Measurements from ENCODE around the gene CEP41.

CEP41 gene

GRCh38 chr7:130440527-130441365, at the start of gene CEP41:
TSS of gene CEP41 (minus strand) at chr7:130441016. CDS start at chr7:130440966, 50 bp downstream.
- peak; percentile 81 for DNase-seq

GRCh38 chr7:130490311-130490791, 49.5 kb upstream of the CEP41 start:
- DNase-seq = no peak

DNA sequence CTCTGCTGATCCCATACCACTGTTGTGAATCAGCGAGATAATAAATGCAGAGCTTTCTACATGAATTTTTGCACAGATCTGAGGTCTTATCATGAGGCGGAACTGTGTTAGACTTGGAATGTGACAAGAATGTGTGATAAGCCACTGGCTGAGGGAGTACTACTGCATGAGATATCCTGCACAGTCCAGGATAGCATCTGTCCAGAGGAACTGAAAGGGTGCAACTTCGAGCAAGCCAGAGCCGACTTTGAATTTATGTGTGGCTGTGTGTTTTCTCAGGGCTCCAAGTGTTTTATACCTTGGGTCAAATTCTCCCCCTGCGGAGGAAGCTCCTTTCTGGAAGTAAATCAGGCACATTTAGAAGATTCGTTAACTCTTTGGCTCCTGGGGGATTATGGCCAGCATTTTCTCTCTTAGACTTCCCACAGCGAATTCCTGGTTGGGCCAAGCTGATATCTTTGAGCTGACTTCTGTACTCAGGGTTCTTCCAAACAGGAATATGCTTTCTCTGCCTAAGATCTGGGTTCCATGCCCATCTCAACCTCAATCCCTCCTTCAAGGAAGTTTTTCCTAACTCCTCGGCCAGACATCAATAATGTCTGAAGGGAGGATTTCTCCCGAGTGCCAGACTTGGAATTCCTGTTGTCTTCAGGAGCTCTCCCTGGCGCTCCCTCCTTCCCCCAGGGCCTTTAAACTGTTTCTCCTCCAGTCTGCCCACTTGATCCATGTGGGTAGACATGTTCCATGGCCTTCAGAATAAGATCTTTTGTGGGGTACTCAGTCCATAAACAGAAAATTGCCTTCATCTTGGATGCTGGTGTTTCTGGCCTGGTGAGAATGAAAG, 48.5 kb upstream of the CEP41 start:
- DNase-seq = no peak

- DNase-seq = no peak
These were observed 47.8 kb upstream of the CEP41 start for GRCh38 chr7:130488392-130489139.

DNA sequence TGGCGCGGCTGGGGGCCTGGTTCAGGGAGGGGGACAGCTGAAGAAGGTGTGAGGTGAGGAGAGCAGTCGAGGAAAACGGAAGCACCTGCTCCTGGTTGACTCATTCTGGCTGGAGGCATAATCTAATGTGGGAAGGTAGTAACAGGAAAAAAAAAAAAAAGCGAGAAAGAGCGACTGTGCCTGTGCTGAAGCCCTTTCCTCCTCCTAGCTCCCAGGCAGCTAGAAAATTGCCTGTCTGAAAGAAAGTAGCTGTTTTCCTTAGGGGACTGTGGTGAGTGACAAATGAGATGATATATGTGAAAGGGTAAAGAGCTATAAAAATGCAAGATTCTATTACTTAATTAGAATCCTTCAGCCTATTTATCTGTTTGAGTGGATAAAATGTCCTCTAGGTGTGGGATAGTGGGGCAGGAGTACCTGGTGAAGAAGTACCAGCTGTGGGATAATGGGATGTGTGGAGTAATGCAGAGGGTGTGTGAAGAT, 46.2 kb upstream of the CEP41 start:
- no peak for DNase-seq

- no peak for DNase-seq
These were observed 45.5 kb upstream of the CEP41 start for GRCh38 chr7:130486114-130486953.

DNA sequence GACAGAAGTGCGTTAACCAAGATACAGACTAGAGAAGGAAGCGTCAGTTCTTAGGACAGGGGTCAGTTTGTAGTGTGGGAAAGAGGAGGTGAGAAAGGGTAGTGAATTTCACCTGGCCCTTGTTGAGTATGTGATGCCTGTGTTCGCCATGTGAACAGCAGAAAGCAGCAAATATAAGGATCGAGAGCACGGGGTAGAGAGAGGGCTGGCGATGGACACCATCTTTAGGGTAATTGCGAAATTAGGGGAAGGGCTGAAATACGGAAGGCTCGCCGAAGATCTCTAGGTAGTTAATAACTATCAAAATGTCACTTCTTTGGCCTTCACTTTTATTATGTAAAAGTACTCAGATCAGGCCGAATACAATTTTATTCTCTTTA, 44.9 kb upstream of the CEP41 start:
- DNase-seq = no peak

DNA sequence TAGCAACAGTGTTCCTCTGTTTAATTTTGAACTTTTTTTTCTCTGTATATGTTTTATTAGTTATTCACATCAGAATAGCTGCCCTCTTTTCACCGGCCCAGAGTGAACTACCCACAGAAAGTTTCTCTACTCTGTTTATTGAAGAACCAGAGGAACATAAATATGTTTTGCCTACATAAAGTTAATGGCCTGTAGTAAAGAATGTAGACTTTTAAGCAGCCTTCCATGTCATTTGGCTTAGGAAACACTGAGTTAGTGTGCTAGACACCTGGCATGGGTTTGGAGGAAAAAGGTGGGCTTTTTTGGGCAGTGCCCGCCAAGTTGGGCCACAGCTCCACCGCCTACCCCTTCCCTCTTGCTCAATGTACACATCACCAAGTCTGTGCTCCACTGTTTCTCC, 42.2 kb upstream of the CEP41 start:
- DNase-seq = no peak

- DNase-seq = no peak
These were observed 41.1 kb upstream of the CEP41 start for GRCh38 chr7:130481898-130482297.

DNA sequence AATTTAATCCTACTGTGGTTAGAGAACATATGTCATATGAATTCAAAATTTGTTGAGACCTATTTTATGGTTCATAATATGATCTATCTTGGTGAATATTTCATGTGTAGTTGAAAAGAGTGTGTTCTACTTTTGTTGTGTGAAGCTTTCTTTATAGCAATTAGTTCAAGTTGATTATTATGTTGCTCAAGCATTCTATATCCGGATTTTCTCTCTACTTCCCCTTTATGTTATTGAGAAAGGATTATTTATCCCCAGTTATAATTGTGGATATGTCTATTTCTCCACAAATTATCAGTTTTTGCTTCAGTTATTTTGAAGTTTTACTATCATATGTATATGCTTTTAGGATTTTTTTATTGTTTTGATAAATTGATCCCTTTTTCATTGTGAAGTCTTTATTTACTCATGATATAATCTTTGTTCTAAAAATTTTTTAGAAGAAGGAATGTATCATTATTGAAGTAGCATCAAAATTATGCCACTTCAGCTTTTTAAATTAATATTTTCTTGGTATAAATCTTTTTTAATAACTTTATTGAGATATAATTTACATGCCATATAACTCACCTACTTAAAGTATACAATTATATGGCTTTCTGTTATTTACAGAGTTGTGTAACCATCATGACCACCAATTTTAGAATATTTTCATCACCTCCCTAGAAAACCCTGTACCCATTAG, 39.0 kb upstream of the CEP41 start:
- DNase-seq = peak; percentile 43 to 69

- no peak for DNase-seq
These were observed 38.2 kb upstream of the CEP41 start for GRCh38 chr7:130478991-130479390.

DNA sequence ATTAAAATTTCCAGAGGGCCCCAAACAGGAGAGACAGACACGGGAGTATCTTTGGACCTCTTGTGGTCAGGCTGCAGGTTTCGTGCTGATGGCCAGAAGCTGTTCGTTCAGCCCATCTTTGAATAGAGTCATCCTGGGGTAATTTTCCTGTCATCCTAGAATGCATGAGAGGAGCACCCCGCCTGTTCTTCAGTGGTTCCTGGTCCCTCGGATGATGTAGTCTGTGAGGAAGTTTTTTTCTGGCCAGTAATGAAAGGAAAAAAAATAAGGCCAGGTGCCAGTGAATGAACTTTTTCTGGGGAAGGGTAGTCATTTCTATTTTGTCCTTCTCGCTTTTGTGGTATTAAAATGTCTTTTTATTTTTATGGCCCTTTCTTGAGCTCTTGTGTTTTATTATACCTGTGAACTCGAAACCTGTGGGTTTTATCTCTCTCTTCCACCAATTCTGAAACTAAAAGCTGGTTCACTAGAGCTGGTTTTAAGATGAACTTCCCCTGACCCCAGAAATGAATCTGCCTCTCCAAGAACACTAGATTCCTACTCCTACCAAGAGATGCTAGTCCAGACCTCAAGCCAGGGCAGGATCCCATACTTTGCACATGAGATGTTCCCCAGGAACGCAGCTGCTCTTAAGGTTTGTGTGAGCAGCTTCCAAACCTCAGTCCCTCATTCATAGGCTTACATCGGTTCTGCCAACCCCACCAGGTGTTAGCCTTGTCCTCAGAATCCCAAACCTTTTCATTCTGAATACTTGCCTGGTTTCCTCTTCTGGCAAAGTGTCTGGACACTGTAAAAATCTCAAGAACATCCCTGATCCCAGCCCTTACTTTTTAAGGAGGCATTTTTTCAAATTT, 35.7 kb upstream of the CEP41 start:
- DNase-seq = no peak

DNA sequence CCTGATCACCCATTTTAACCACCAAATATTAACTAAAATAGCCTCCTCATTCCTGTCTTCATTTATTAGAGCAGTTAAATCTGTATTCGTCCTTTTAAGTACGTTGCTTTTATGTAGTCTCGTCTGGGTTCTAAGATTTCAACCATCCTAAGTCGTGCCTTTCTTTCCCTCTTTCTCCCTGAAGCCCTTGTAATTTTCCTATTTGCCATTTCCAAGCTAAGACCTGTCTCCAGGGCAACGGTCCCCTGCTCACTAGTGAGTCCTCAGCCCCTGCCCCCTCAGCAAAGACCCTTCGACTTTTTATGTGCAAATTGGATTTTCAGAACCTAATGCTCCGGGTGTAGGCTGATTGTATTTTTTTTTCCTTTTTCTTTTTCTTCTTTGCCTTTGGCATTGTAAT, 35.0 kb upstream of the CEP41 start:
- DNase-seq = no peak

DNA sequence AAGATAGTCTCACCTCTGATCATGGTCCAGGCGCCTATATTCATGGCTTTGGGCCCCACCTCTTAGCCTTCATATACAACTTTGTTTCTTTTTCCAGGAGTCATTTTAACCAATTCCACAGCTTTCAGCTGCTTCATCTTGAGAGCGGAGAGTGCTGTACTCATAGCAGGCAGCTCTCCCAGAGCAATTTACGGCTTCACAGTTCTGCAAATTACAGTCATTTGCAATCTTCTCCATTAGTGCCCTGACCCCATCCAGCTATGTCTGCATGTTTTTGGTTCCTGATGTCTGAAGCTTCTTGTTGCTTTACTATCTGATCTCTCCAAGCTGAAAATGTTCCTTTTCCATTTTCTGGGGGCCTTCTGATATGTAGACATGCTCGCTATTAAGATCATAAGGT, 33.1 kb upstream of the CEP41 start:
- no peak for DNase-seq

DNA sequence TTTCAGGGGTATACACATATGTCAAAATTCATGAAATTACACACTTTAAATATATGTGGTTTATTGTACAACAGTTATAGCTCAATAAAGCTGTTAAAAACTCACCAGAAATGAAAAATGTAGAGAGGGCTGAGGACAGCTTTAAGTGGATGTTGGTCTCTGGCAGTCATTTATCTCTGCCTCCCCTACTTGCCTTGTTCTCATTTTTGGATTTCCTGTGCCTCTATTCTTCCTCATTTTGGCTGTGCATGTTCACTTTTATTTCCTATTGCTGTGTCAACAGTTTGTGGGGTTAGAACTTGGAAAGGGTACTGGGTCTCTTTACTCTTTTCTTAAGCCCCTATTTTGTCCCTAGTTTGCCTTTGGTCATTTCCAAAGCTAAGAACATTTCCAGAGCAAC, 32.5 kb upstream of the CEP41 start:
- peak; percentile 51 to 55 for DNase-seq

DNA sequence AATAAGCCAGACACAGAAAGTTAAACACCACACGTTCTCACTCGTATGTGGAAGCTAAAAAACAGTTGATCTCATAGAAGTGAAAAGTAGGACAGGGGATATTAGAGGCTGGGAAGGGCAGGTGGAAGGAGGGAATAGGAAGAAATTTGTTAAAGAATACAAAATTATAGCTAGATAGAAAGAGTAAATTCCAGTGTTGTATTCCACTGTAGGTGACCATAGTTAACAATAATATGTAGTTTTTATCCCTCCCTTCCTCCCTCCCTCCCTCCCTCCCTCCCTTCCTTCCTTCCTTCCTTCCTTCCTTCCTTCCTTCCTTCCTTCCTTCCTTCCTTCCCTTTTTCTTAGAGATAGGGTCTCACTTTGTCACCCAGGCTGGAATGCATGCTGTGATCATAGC, 31.2 kb upstream of the CEP41 start:
- no peak for DNase-seq

DNA sequence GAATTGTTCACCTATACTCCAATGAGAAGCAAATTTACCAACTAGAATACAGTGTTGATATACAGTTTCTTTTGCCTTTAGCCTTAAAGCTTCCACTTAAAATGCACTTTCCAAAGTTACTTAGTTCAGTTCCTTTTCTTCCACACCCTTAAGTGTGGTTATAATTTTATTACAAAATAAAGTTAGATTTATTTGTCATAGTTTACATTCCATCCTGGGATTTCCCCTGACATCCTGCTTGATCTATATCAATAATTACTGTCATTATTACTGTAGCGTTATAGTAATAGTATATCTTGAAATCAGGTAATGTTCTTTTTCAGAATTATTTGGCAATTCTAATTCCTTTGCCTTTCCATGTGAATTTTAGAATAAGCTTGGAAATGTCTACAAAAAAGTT, 27.8 kb upstream of the CEP41 start:
- DNase-seq = no peak

DNA sequence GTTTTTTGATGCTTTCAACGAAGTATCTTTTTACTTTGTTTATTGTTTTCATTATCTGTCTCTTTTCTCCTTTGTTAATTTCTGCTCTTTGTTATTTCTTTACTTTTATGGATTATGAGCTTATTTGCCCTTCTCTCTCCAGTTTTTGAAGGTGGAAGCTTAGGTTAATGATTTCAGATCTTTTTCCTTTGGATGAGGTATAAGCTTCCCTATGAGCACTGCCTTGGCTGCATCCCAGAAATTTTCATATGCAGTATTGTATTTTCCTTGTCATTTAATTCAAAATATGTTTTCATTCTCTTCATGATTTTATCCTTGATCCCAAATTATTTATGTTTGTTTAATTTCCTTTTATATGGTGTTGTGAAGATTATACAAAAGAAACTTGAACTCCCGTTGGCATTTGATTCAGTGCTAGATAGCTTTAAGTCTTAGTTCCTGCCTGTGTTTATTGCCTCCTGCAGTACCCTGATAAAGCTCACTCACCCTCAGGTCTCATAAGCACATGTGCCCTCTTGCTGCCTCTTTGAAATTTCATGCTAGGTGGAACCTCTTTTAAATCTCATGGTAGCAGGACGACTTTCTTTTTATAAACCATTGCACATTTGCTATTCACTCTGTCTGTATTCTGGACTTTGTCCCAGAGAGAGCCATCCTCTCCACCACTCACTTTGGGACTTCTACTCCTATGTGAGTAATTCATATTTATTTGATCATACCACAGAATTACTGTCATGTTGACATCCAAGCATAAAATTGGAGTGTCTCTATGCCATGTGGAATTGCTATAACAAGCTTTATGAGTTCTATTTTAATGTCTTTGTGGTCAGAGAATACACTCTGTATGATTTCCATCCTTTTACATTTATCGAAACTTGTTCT, 23.0 kb upstream of the CEP41 start:
- no peak for DNase-seq

- DNase-seq = no peak
These were observed 20.5 kb upstream of the CEP41 start for GRCh38 chr7:130461272-130461671.
